H1 (cell line): ENCODE measurements around the gene PC. TPM values are rescaled to one million over a fixed set of nuclear protein-coding genes. Genes with fewer than 3 reads are reported as not detected.

Experiments used
- CTCF ChIA-PET: fragments of 300-600 bp; sonication (Branson Sonifier 250); formaldehyde crosslinking; loops from one replicate; lab custom pipeline; 2021; ENCODE audit not compliant: partially characterized antibody; lab: Charles Lee
- POLR2A ChIA-PET: fragments of 300-600 bp; sonication (Branson Sonifier 250); formaldehyde crosslinking; loops from one replicate; lab custom pipeline; 2021; ENCODE audit warnings: inconsistent platforms; ENCODE audit not compliant: partially characterized antibody; lab: Charles Lee
- DNase-seq, 2 experiments: peaks; one replicate each; pipeline versions ENCODE4 v3.0.0 to v3.0.0-alpha.2; 2010 to 2022; ENCODE audit warnings: low spot score in 2 of 2, low read depth in 1 of 2, mixed read lengths in 1 of 2
- FAIRE-seq: peaks from 2 replicates; lab custom pipeline; 2011; peaks lifted over from hg19 to GRCh38; lab: Jason Lieb, UNC
- H2AFZ ChIP-seq: 2 replicates; pipeline ENCODE4 v1.8.1; 2012; ENCODE audit warnings: low read length, inconsistent platforms
- H2AK5ac ChIP-seq: 2 replicates; pipeline ENCODE4 v1.6.1; 2013; ENCODE audit warnings: low read depth, low read length
- H2BK120ac ChIP-seq: replicated peaks from 2 replicates; pipeline ENCODE3; 2013; ENCODE audit warnings: low read depth, low read length, inconsistent platforms
- H2BK12ac ChIP-seq: 2 replicates; pipeline ENCODE4 v1.6.1; 2013; ENCODE audit warnings: low read depth, low read length
- H2BK15ac ChIP-seq: 2 replicates; pipeline ENCODE4 v1.6.1; 2013; ENCODE audit warnings: low read length
- H2BK20ac ChIP-seq: 2 replicates; pipeline ENCODE4 v1.6.1; 2013; ENCODE audit warnings: low read length
- H2BK5ac ChIP-seq: 2 replicates; pipeline ENCODE4 v1.6.1; 2013; ENCODE audit warnings: low read depth, low read length
- H3K14ac ChIP-seq: 2 replicates; pipeline ENCODE4 v1.6.1; 2013; ENCODE audit warnings: inconsistent platforms; ENCODE audit not compliant: insufficient read length
- H3K18ac ChIP-seq: 2 replicates; pipeline ENCODE4 v1.6.1; 2013; ENCODE audit warnings: low read length; ENCODE audit errors: extremely low read depth
- H3K23ac ChIP-seq: 2 replicates; pipeline ENCODE4 v1.6.1; 2013; ENCODE audit warnings: inconsistent platforms; ENCODE audit not compliant: insufficient read length
- H3K23me2 ChIP-seq: 2 replicates; pipeline ENCODE4 v1.6.1; 2013; ENCODE audit warnings: low read depth, low read length
- H3K27ac ChIP-seq: 2 replicates; pipeline ENCODE4 v1.6.1; 2011; ENCODE audit warnings: low read depth, low read length, inconsistent platforms
- H3K27me3 ChIP-seq, 4 experiments: replicated peaks in 1 of 4; 1 replicate in 1 of 4; 2 replicates in 3 of 4; pipeline versions ENCODE4 v1.6.1 to v1.8.1; 2011 to 2013; ENCODE audit warnings: low read length in 3 of 4, mild to moderate bottlenecking in 3 of 4, inconsistent platforms in 2 of 4, mixed read lengths in 2 of 4, moderate library complexity in 1 of 4; ENCODE audit not compliant: control insufficient read depth in 3 of 4, insufficient read depth in 3 of 4; ENCODE audit errors: extremely low read depth in 1 of 4
- H3K36me3 ChIP-seq, 4 experiments: 2 replicates each; pipeline versions ENCODE4 v1.6.1 to v1.8.1; 2011 to 2013; ENCODE audit warnings: mild to moderate bottlenecking in 4 of 4, low read length in 3 of 4, moderate library complexity in 2 of 4, control low read depth in 1 of 4, inconsistent platforms in 1 of 4; ENCODE audit not compliant: insufficient read depth in 4 of 4, control insufficient read depth in 2 of 4
- H3K4ac ChIP-seq: replicated peaks from 2 replicates; pipeline ENCODE3; 2013; ENCODE audit warnings: low read length, low read depth, mixed read lengths, inconsistent platforms; ENCODE audit not compliant: insufficient read length
- H3K4me1 ChIP-seq, 4 experiments: replicated peaks in 1 of 4; 1 replicate in 1 of 4; 2 replicates in 3 of 4; pipeline versions ENCODE4 v1.6.1 to v1.8.1; 2011 to 2013; ENCODE audit warnings: low read length in 3 of 4, inconsistent platforms in 2 of 4, mixed read lengths in 1 of 4; ENCODE audit not compliant: insufficient read depth in 4 of 4, control insufficient read depth in 3 of 4
- H3K4me2 ChIP-seq, 2 experiments: 2 replicates each; pipeline versions ENCODE4 v1.6.1 to v1.8.1; 2011 to 2013; ENCODE audit warnings: low read depth in 2 of 2, low read length in 2 of 2, control low read depth in 1 of 2, inconsistent platforms in 1 of 2, mild to moderate bottlenecking in 1 of 2; ENCODE audit not compliant: insufficient read depth in 1 of 2
- H3K4me3 ChIP-seq, 4 experiments: fragments of 200-600, 300-600 bp in 1 of 4; sonication (generic), shearing (Covaris generic), sonication (Bioruptor Twin) in 1 of 4; 2 replicates each; pipeline versions ENCODE4 v1.5.1 to v1.8.1; 2011 to 2016; ENCODE audit warnings: low read length in 4 of 4, low read depth in 3 of 4, control low read depth in 2 of 4, inconsistent platforms in 2 of 4, mild to moderate bottlenecking in 2 of 4, mixed read lengths in 1 of 4, moderate library complexity in 1 of 4; ENCODE audit not compliant: insufficient read depth in 2 of 4; ENCODE audit errors: extremely low read depth in 1 of 4
- H3K56ac ChIP-seq: replicated peaks from 2 replicates; pipeline ENCODE3; 2013; ENCODE audit warnings: low read depth, mild to moderate bottlenecking, mixed read lengths, low read length, inconsistent platforms; ENCODE audit not compliant: insufficient read length
- H3K79me1 ChIP-seq: 2 replicates; pipeline ENCODE4 v1.6.1; 2013; ENCODE audit warnings: low read depth, low read length, control low read depth
- H3K79me2 ChIP-seq, 2 experiments: 2 replicates each; pipeline versions ENCODE4 v1.6.1 to v1.8.1; 2012 to 2013; ENCODE audit warnings: low read length in 2 of 2, mild to moderate bottlenecking in 2 of 2, inconsistent platforms in 1 of 2; ENCODE audit not compliant: insufficient read depth in 2 of 2, control insufficient read depth in 1 of 2
- H3K9ac ChIP-seq, 4 experiments: replicated peaks in 1 of 4; 1 replicate in 1 of 4; 2 replicates in 3 of 4; pipeline versions ENCODE4 v1.6.1 to v1.8.1; 2011 to 2013; ENCODE audit warnings: low read depth in 3 of 4, low read length in 3 of 4, control low read depth in 2 of 4, mild to moderate bottlenecking in 2 of 4, moderate library complexity in 2 of 4, inconsistent platforms in 1 of 4; ENCODE audit errors: extremely low read depth in 1 of 4
- H3K9me3 ChIP-seq, 2 experiments: 2 replicates each; pipeline versions ENCODE4 v1.6.1 to v1.8.1; 2012 to 2013; ENCODE audit warnings: mild to moderate bottlenecking in 2 of 2, moderate library complexity in 2 of 2, control low read depth in 1 of 2, inconsistent platforms in 1 of 2, low read depth in 1 of 2, low read length in 1 of 2, mixed read lengths in 1 of 2; ENCODE audit not compliant: insufficient read depth in 2 of 2
- H4K20me1 ChIP-seq, 2 experiments: replicated peaks in 1 of 2; 2 replicates each; pipeline versions ENCODE3 to v1.8.1; 2011 to 2013; ENCODE audit warnings: inconsistent platforms in 2 of 2, low read length in 2 of 2, mild to moderate bottlenecking in 1 of 2; ENCODE audit not compliant: insufficient read depth in 2 of 2, control insufficient read depth in 1 of 2
- H4K5ac ChIP-seq: 2 replicates; pipeline ENCODE4 v1.6.1; 2013; ENCODE audit warnings: low read length, low read depth, mixed read lengths, inconsistent platforms; ENCODE audit not compliant: insufficient read length
- H4K8ac ChIP-seq: 2 replicates; pipeline ENCODE4 v1.8.0; 2013; ENCODE audit warnings: mild to moderate bottlenecking, moderate library complexity, low read length, inconsistent platforms; ENCODE audit not compliant: insufficient read depth; ENCODE audit errors: extremely low read depth
- H4K91ac ChIP-seq: replicated peaks from 2 replicates; pipeline ENCODE3; 2013; ENCODE audit warnings: low read length, mixed read lengths, inconsistent platforms; ENCODE audit not compliant: insufficient read length
- ATF2 ChIP-seq: IDR thresholded peaks from 2 replicates; pipeline ENCODE4 v1.6.1; 2012; ENCODE audit warnings: low read length, inconsistent platforms
- EP300 ChIP-seq, 2 experiments: IDR thresholded peaks; 1 replicate in 1 of 2; 2 replicates in 1 of 2; pipeline ENCODE4 v1.6.1; 2011 to 2012; ENCODE audit warnings: low read depth in 2 of 2, low read length in 2 of 2, mild to moderate bottlenecking in 2 of 2, borderline replicate concordance in 1 of 2, inconsistent platforms in 1 of 2, moderate library complexity in 1 of 2
- FOSL1 ChIP-seq: IDR thresholded peaks from 2 replicates; pipeline ENCODE4 v1.6.1; 2011; ENCODE audit warnings: mild to moderate bottlenecking, low read depth, low read length, moderate library complexity; ENCODE audit not compliant: insufficient read depth
- NANOG ChIP-seq: IDR thresholded peaks from 2 replicates; pipeline ENCODE4 v1.6.1; 2011; ENCODE audit warnings: low read length, low read depth, mild to moderate bottlenecking, inconsistent platforms; ENCODE audit not compliant: insufficient read depth, poor library complexity, severe bottlenecking
- PHF8 ChIP-seq: fragments of 200-600 bp; sonication (generic); conservative IDR thresholded peaks from 2 replicates; pipeline ENCODE4 v1.7.1; 2012; ENCODE audit warnings: low read depth, mild to moderate bottlenecking, inconsistent platforms, low read length, moderate library complexity
- POU5F1 ChIP-seq: IDR thresholded peaks from 2 replicates; pipeline ENCODE4 v1.6.1; 2011; ENCODE audit warnings: low read depth, mild to moderate bottlenecking, low read length, moderate library complexity
- SAP30 ChIP-seq: fragments of 300-600 bp; sonication (generic); IDR thresholded peaks from 2 replicates; pipeline ENCODE4 v1.7.1; 2012; ENCODE audit warnings: low read length, moderate library complexity, mild to moderate bottlenecking, inconsistent platforms; ENCODE audit not compliant: insufficient read depth, insufficient replicate concordance
- SIX5 ChIP-seq: IDR thresholded peaks from 2 replicates; pipeline ENCODE4 v1.6.1; 2011; ENCODE audit warnings: mild to moderate bottlenecking, low read depth, low read length
- TBP ChIP-seq: IDR thresholded peaks from 2 replicates; pipeline ENCODE4 v1.6.1; 2011; ENCODE audit warnings: low read depth, low read length, improper control_type of control experiment
- WGBS, 2 experiments: shearing (Covaris generic) in 1 of 2; methylation state at CpG; one replicate each; pipeline versions ENCODE4 v1.1.6 to v1.1.7; 2013 to 2015; ENCODE audit warnings: low lambda C conversion rate in 2 of 2, mixed read lengths in 2 of 2, inconsistent platforms in 1 of 2, low coverage in 1 of 2, missing lambda C conversion rate in 1 of 2; ENCODE audit not compliant: insufficient replicate concordance in 2 of 2, insufficient coverage in 1 of 2, insufficient read length in 1 of 2; ENCODE audit errors: extremely low coverage in 1 of 2, missing lambda C conversion rate in 1 of 2; 5-methylcytosine and 5-hydroxymethylcytosine counted together
- polyA plus RNA-seq, 7 experiments: library from polyadenylated mRNA; depleted of rRNA in 3 of 7; stranded (reverse) in 5 of 7; unstranded in 2 of 7; fragments of >200 nt in 5 of 7; fragments of 200-250 nt in 2 of 7; gene quantifications; 1 replicate in 5 of 7; 2 replicates in 1 of 7; 4 replicates in 1 of 7; pipeline versions ENCODE4 v1.2.1 to v1.2.3, GENCODE V29; 2011 to 2013; ENCODE audit warnings: missing spikeins in 2 of 7, mixed read lengths in 2 of 7
- total RNA-seq: library from RNA; stranded (reverse); fragmentation: NEBNext Ultra II Directional; extraction: Animal tissue kit (Norgen Biotek cat#: 25700); gene quantifications from 2 replicates; pipeline ENCODE4 v1.2.1, GENCODE V29; 2021

PC gene
- total and polyA plus RNA-seq, 2 of the 8 experiments (the other 6 are each of a cell fraction or from before 2014, with no cell fraction given) = 11.5 to 27.5 TPM

GRCh38 chr11:66976925-66977324 is 18.7 kb upstream of the PC start:
- H4K8ac ChIP-seq = no peak overlapping the region
- no peak overlapping the region for H3K4ac ChIP-seq
- peaks cover 0 to 3% (median 0%) of the 10 kb centered on the region in 4 experiments; a peak in 1 of 7 replicates for H3K4me1 ChIP-seq
- H3K4me2 ChIP-seq = no peak overlapping the region
- CTCF ChIA-PET = interaction anchor here (0.5 to 5.9 kb wide), 28 partner anchors 11 to 407 kb away, joined by 3 to 74 read pairs (median 10); partner anchors contain the start of genes PC, RCE1 and SYT12
- no peaks in the 10 kb centered on the region for H4K20me1 ChIP-seq
- no peak overlapping the region for H3K14ac ChIP-seq
- no peak overlapping the region for H3K27ac ChIP-seq
- H3K56ac ChIP-seq = no peak overlapping the region
- DNase-seq (no peak), FAIRE-seq (no peak)
- H3K79me1 ChIP-seq = no peaks in the 10 kb centered on the region
- no peak overlapping the region for H4K5ac ChIP-seq
- no peaks in the 10 kb centered on the region for H3K27me3 ChIP-seq
- H2BK5ac ChIP-seq = no peak overlapping the region
- peak overlapping the region; percentile 20 for H4K91ac ChIP-seq
- TF ChIP-seq SIX5 (no peak), SAP30 (no peak), ATF2 (no peak), POU5F1 (no peak), TBP (no peak), EP300 (IDR thresholded peaks at IDR 0.05; ENCODE audit: borderline replicate concordance in 1 of 2, low read depth in 2 of 2, low read length in 2 of 2) (no peak), FOSL1 (no peak), NANOG (no peak), PHF8 (no peak)
- no peak overlapping the region for H3K9ac ChIP-seq
- POLR2A ChIA-PET = interaction anchor here (3.6 to 4.6 kb wide), 2 partner anchors 10 to 132 kb away, joined by 14 to 18 read pairs; partner anchors contain the start of gene RCE1
- no peak overlapping the region for H2BK20ac ChIP-seq
- no peaks in the 10 kb centered on the region; a peak in 1 of 4 replicates for H3K9me3 ChIP-seq
- H2BK12ac ChIP-seq = no peak overlapping the region
- H3K23ac ChIP-seq = no peak overlapping the region
- H3K36me3 ChIP-seq = no peaks in the 10 kb centered on the region
- H3K18ac ChIP-seq = no peak overlapping the region
- 95% methylated on average over 2 of the region's 6 CpGs; no CpG with 5 or more reads in 1 of the 2 experiments for WGBS, 2 experiments
- no peaks in the 10 kb centered on the region for H3K23me2 ChIP-seq
- no peak overlapping the region for H2AK5ac ChIP-seq
- no peak overlapping the region for H3K4me3 ChIP-seq
- no peak overlapping the region for H2BK15ac ChIP-seq
- H2AFZ ChIP-seq = no peak overlapping the region
- H2BK120ac ChIP-seq = no peak overlapping the region
- H3K79me2 ChIP-seq = no peaks in the 10 kb centered on the region
